ENCODE results near the gene ACTN4.

GRCh38 chr19:38726284-38726673 lies 78.8 kb downstream of the ACTN4 start:
- TF ChIP-seq CTCF (IDR thresholded peaks at IDR 0.05; ENCODE audit: extremely low read depth in 1 of 2, insufficient read depth in 1 of 2, low read depth in 1 of 2, low read length in 2 of 2) (no peak), EZH2 (IDR thresholded peaks at IDR 0.05; ENCODE audit: borderline replicate concordance, low read depth, low read length, severe bottlenecking) (no peak)
